IMR-90 (cell line): ENCODE data around the gene TMUB2. TPM values are rescaled to one million over a fixed set of nuclear protein-coding genes. Genes with fewer than 3 reads are reported as not detected.

ENCODE experiments used
- ATAC-seq: fragments of 200-7000 bp; cut with Tn5 transposase; 2 replicates; pipeline ENCODE4 v1.9.1; 2020; ENCODE audit warnings: low read depth, mild to moderate bottlenecking, moderate library complexity
- BruUV-seq: library from RNA; stranded (reverse); fragments of 400-500 nt; replicated peaks from 2 replicates; lab custom pipeline; 2021; lab: Mats Ljungman, UMichigan
- CTCF ChIA-PET: fragments of 300-600 bp; formaldehyde crosslinking; extraction: SDS; loops from one replicate; lab custom pipeline; 2021; ENCODE audit warnings: antibody characterized with exemption; lab: Yijun Ruan, JAX
- POLR2A ChIA-PET: fragments of 300-600 bp; sonication (Branson Sonifier 250); formaldehyde crosslinking; loops from one replicate; lab custom pipeline; 2022; ENCODE audit warnings: antibody characterized with exemption; ENCODE audit not compliant: unreplicated experiment; lab: Charles Lee
- DNase-seq: peaks from one replicate; pipeline ENCODE4 v3.0.0; 2013
- H2AFZ ChIP-seq: replicated peaks from 2 replicates; pipeline ENCODE3; 2013; ENCODE audit warnings: low read length, mild to moderate bottlenecking; ENCODE audit not compliant: poor library complexity
- H2AK5ac ChIP-seq: 2 replicates; pipeline ENCODE4 v1.6.1; 2013; ENCODE audit warnings: low read depth, low read length, inconsistent platforms
- H2AK9ac ChIP-seq: replicated peaks from 2 replicates; pipeline ENCODE3; 2013; ENCODE audit warnings: mild to moderate bottlenecking, low read depth, low read length, moderate library complexity; ENCODE audit not compliant: poor library complexity
- H2BK120ac ChIP-seq: 2 replicates; pipeline ENCODE4 v1.6.1; 2013; ENCODE audit warnings: low read depth, low read length, inconsistent platforms
- H2BK15ac ChIP-seq: 3 replicates; pipeline ENCODE4 v1.6.1; 2013; ENCODE audit warnings: low read depth, low read length, inconsistent platforms
- H2BK20ac ChIP-seq: 2 replicates; pipeline ENCODE4 v1.6.1; 2013; ENCODE audit warnings: low read depth, mild to moderate bottlenecking, inconsistent platforms, low read length, moderate library complexity
- H2BK5ac ChIP-seq: 2 replicates; pipeline ENCODE4 v1.6.1; 2013; ENCODE audit warnings: mild to moderate bottlenecking, low read depth, low read length, inconsistent platforms; ENCODE audit not compliant: poor library complexity, severe bottlenecking
- H3K14ac ChIP-seq: replicated peaks from 2 replicates; pipeline ENCODE4 v1.6.1; 2013; ENCODE audit warnings: low read depth, low read length, inconsistent platforms
- H3K18ac ChIP-seq: 2 replicates; pipeline ENCODE4 v1.6.1; 2013; ENCODE audit warnings: low read depth, low read length, control low read depth
- H3K23ac ChIP-seq: 2 replicates; pipeline ENCODE4 v1.6.1; 2013; ENCODE audit warnings: low read depth, low read length, inconsistent platforms
- H3K27ac ChIP-seq: 2 replicates; pipeline ENCODE4 v1.5.1; 2013; ENCODE audit warnings: mild to moderate bottlenecking, control low read depth, low read length; ENCODE audit not compliant: insufficient read depth
- H3K27me3 ChIP-seq: 2 replicates; pipeline ENCODE4 v1.6.1; 2013; ENCODE audit warnings: low read length; ENCODE audit not compliant: control insufficient read depth, insufficient read depth
- H3K36me3 ChIP-seq: 2 replicates; pipeline ENCODE4 v1.6.1; 2013; ENCODE audit warnings: low read length, mixed read lengths; ENCODE audit not compliant: control insufficient read depth, insufficient read depth
- H3K4ac ChIP-seq: 2 replicates; pipeline ENCODE4 v1.6.1; 2013; ENCODE audit warnings: low read depth, low read length, inconsistent platforms
- H3K4me1 ChIP-seq: 2 replicates; pipeline ENCODE4 v1.6.1; 2013; ENCODE audit warnings: low read length, mixed read lengths; ENCODE audit not compliant: control insufficient read depth, insufficient read depth
- H3K4me2 ChIP-seq: 2 replicates; pipeline ENCODE4 v1.6.1; 2013; ENCODE audit warnings: low read depth, mild to moderate bottlenecking, control low read depth, low read length, moderate library complexity
- H3K4me3 ChIP-seq: 2 replicates; pipeline ENCODE4 v1.5.1; 2013; ENCODE audit warnings: low read depth, mild to moderate bottlenecking, control low read depth, low read length, moderate library complexity; ENCODE audit not compliant: insufficient read depth
- H3K56ac ChIP-seq: 2 replicates; pipeline ENCODE4 v1.6.1; 2013; ENCODE audit warnings: low read length, inconsistent platforms; ENCODE audit not compliant: insufficient read depth; ENCODE audit errors: extremely low read depth
- H3K79me1 ChIP-seq, 2 experiments: 2 replicates each; pipeline ENCODE4 v1.6.1; 2013; ENCODE audit warnings: low read length in 2 of 2, inconsistent platforms in 1 of 2, low read depth in 1 of 2
- H3K9ac ChIP-seq: 2 replicates; pipeline ENCODE4 v1.6.1; 2013; ENCODE audit warnings: low read depth, low read length, control low read depth
- H3K9me1 ChIP-seq: 2 replicates; pipeline ENCODE4 v1.6.1; 2013; ENCODE audit warnings: low read length, inconsistent platforms; ENCODE audit not compliant: insufficient read depth
- H3K9me3 ChIP-seq: 2 replicates; pipeline ENCODE4 v1.6.1; 2013; ENCODE audit warnings: low read length; ENCODE audit not compliant: control insufficient read depth, insufficient read depth
- H4K20me1 ChIP-seq: 2 replicates; pipeline ENCODE4 v1.6.1; 2013; ENCODE audit warnings: low read length, inconsistent platforms; ENCODE audit not compliant: insufficient read depth
- H4K5ac ChIP-seq: 2 replicates; pipeline ENCODE4 v1.6.1; 2013; ENCODE audit warnings: mild to moderate bottlenecking, low read depth, low read length, control low read depth
- H4K8ac ChIP-seq, 2 experiments: 2 replicates each; pipeline ENCODE4 v1.6.1; 2013; ENCODE audit warnings: low read depth in 2 of 2, low read length in 2 of 2, control low read depth in 1 of 2, inconsistent platforms in 1 of 2
- H4K91ac ChIP-seq: 2 replicates; pipeline ENCODE4 v1.6.1; 2013; ENCODE audit warnings: low read depth, low read length, inconsistent platforms; ENCODE audit not compliant: insufficient read depth
- CHD1 ChIP-seq: IDR thresholded peaks from 2 replicates; pipeline ENCODE4 v1.6.1; 2012; ENCODE audit warnings: low read depth, low read length, improper control_type of control experiment
- FOS ChIP-seq: fragments of 150-350 bp; IDR thresholded peaks from 2 replicates; pipeline ENCODE4 v1.6.1; 2016; ENCODE audit warnings: low read depth, low read length
- WGBS, 2 experiments: methylation state at CpG; one replicate each; pipeline versions ENCODE4 v1.1.5 to v1.1.7; 2013; ENCODE audit warnings: missing lambda C conversion rate in 2 of 2; ENCODE audit not compliant: insufficient read length in 1 of 2; ENCODE audit errors: extremely low coverage in 2 of 2; 5-methylcytosine and 5-hydroxymethylcytosine counted together
- dilution Hi-C: fragments of 300-500 bp; cut with HindIII; formaldehyde crosslinking; loops from one replicate; pipeline ENCODE4 v1.14.3; 2018; ENCODE audit warnings: low sequenced_read_pairs; ENCODE audit not compliant: unreplicated experiment
- in situ Hi-C: fragments of 300-500 bp; cut with MboI; formaldehyde crosslinking; loops from 3 replicates; pipeline ENCODE4 v1.14.3; 2019; ENCODE audit warnings: low sequenced_read_pairs, inconsistent platforms, mixed read lengths
- intact Hi-C: fragments of 100-400 bp; cut with micrococcal nuclease; formaldehyde crosslinking; loops from 2 replicates; pipeline ENCODE4 v1.10.0; 2022
- polyA plus RNA-seq, 3 experiments: library from polyadenylated mRNA; depleted of rRNA; stranded (reverse); fragments of >200 nt; gene quantifications; 2 replicates each; pipeline ENCODE4 v1.2.3, GENCODE V29; 2012; ENCODE audit warnings: low replicate concordance in 1 of 3
- total RNA-seq: library from RNA; depleted of rRNA; stranded (reverse); fragments of >200 nt; gene quantifications from 2 replicates; pipeline ENCODE4 v1.2.3, GENCODE V29; 2012

The TMUB2 gene
- total and polyA plus RNA-seq, 2 of the 4 experiments (the other 2 are of a cell fraction) = 16.5 to 42.5 TPM

DNA sequence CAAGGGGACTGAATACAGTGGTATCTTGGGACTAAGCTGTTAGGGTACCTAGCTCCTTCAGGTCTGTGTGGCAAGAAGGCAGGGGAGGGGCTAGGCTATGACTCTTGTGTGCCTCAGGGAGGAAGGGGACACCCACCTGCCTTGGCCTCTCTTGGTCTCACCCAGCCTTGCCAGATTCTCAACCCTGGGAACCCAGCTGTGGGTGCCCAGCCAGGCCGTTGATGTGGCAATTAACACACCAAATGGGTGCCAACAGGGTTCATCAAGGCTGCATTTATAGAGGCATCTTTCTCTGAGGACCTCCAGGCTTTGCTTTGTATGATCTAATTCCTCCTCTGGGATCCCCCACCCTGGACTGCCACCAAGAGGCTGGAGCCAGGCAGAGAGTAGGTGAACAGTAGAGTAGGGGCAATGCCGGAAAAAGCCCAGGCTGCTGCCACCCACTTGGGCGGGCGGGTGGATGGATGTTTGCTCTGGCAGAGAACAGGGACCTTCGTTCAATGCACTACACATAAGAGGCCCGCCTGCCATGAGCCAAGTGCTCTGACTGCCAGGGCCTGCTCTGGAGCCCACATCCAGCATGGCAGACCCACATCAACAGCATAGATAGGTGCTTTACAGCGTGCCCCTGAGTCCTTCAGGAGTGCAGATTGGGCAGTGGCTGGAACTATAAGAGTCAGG is 19.5 kb upstream of the TMUB2 start:
- Histone ChIP-seq H3K9ac (no peak overlapping the region), H3K27ac (no peak overlapping the region), H4K5ac (no peak overlapping the region), H3K4me3 (no peak overlapping the region), H2BK120ac (no peak overlapping the region), H2BK5ac (no peak overlapping the region), H3K56ac (no peak overlapping the region), H3K79me1 (peaks cover 0 to 5% of the 10 kb centered on the region in 2 experiments; a peak in 1 of 4 replicates), H3K9me3 (no peaks in the 10 kb centered on the region), H2BK20ac (no peak overlapping the region), H3K4ac (no peak overlapping the region), H3K4me1 (peaks cover 11% of the 10 kb centered on the region), H4K8ac (no peak overlapping the region), H3K27me3 (no peaks in the 10 kb centered on the region), H2AK9ac (peak overlapping the region; percentile 65), H3K18ac (no peak overlapping the region), H4K91ac (no peak overlapping the region), H3K14ac (no peak overlapping the region), H3K23ac (no peak overlapping the region), H3K4me2 (no peak overlapping the region), H2BK15ac (no peak overlapping the region), H2AFZ (no peak overlapping the region), H3K9me1 (peaks cover 3% of the 10 kb centered on the region), H3K36me3 (no peaks in the 10 kb centered on the region), H4K20me1 (no peaks in the 10 kb centered on the region), H2AK5ac (peak overlapping the region; percentile 63; the same call in 1 of the 2 replicates)
- ChIA-PET CTCF (interaction anchor here (1.2 to 1.4 kb wide), 2 partner anchors 9 to 124 kb away, joined by 4 to 10 read pairs; no protein-coding TSS in a partner anchor), POLR2A (interaction anchor here (1.0 kb wide), 1 partner anchor 19 kb away, joined by 4 read pairs; the partner anchor contains the start of gene TMUB2)
- no TSS peak for BruUV-seq
- TF ChIP-seq CHD1 (no peak), FOS (no peak)
- 80% methylated on average over 3 of the region's 7 CpGs; no CpG with 5 or more reads in 1 of the 2 experiments for WGBS, 2 experiments
- in situ Hi-C loops (loop anchor here (10.0 kb wide), 1 partner anchor 223 kb away; the partner anchor contains the start of gene PPY), dilution Hi-C loops (no loop called here), intact Hi-C loops (loop anchor here (10.0 kb wide), 1 partner anchor 123 kb away; no protein-coding TSS in a partner anchor)
- ATAC-seq (no peak), DNase-seq (no peak)
